Right renal cortex interstitium (tissue), 3 donors: ENCODE results near the gene LTF. TPM values are rescaled to one million over a fixed set of nuclear protein-coding genes. Genes with fewer than 3 reads are reported as not detected.
"Not testable (repeated sequence)": the region's sequence is repeated elsewhere in the genome, so short reads cannot be mapped to it uniquely, and the experiment has no call there.

Experiments
- DNase-seq, 3 donors: peaks; one replicate each; pipeline ENCODE4 v3.0.0-alpha.2; 2013; ENCODE audit warnings: low read depth in 3 of 3, low spot score in 2 of 3
- polyA plus RNA-seq, 3 donors: library from polyadenylated mRNA; unstranded; fragments of 120-200 nt; gene quantifications; one replicate each; pipeline ENCODE4 v1.2.1, GENCODE V29; 2013; ENCODE audit not compliant: insufficient read length in 3 of 3

LTF gene
- polyA plus RNA-seq, 3 donors, result 2.3 to 2.8 (median 2.6) TPM

DNA sequence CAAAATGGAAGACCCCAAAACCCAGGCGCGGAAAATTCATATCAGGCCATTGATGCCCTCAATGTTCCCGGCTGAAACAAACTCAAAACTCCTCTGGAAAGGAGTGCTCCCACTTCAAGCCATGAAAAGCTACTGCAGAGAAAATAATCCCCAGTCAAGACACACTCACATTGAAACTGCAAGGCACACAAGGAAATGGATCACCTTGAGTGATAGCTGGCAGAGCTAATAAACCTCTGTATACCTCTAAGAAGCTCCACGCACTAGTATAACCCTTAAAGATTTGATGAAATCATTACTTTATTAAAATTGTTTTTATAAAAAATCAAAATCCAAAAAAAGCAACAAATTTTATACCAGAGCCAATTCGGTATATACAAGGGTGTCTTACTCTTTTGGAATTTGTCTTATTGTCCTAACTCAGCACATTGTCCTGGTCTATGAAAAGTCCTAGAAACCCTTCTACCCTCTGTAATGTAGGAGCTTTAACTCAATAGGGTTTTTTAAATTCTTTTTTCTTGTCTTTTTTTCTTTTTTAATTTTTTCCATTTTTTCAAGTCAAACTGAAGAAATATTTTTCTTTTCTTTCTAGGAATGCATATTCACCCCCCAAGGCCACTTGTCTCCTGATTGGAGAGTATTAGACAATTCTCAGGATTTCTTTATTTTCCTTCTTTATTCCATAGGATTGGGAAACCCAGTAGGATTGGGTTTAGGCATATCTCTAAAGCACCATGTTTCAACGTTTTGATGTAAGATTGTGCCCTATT is 66.3 kb downstream of the LTF start:
- no peak for DNase-seq

GRCh38 chr3:46397111-46397510 is 67.6 kb downstream of the LTF start:
- DNase-seq, result no peak

GRCh38 chr3:46395766-46396530 is 68.8 kb downstream of the LTF start:
- no peak for DNase-seq

DNA sequence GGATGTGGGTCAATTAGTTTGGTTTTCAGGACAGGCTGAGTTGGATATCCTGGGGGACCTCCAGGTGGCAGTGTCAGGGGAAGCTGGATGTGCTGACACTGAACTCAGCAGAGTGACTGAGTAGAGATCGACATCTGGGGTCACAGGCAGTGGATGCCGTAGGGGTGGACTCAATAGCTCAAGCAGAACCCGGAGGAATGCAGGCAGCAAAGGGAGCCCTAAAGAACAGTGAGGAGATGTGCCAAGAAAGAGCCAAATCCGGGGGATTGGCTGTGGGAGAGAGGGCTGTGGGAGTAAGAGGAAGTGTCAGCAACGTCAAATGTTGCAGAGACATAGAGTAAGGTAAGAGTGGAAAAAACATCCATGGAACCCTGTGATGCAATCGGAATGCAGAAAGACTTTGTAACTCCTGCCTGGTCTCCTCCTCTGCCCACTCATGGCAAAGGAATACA is 69.5 kb downstream of the LTF start:
- no peak for DNase-seq

GRCh38 chr3:46393554-46394434 is 70.9 kb downstream of the LTF start:
- no peak for DNase-seq

DNA sequence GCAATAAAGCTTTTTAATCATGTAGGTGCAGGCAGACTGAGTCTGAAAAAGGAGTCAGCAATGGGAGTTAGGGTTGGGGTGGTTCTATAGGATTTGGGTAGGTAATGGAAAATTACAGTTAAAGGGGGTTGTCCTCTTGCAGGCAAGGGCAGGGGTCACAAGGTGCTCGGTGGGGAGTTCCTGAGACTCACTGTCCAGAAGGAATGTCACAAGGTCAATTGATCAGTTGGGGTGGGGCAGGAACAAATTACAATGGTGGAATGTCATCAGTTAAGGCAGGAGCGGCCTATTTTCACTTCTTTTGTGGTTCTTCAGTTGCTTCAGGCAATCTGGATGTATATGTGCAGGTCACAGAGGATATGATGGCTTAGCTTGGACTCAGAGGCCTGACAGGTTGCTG is 71.7 kb downstream of the LTF start:
- DNase-seq, result no peak

- not testable (repeated sequence) for DNase-seq
Measured at GRCh38 chr3:46391526-46391925, 73.2 kb downstream of the LTF start.

- no peak for DNase-seq
Measured at GRCh38 chr3:46389306-46389705, 75.4 kb downstream of the LTF start.

- not testable (repeated sequence) for DNase-seq
Measured at GRCh38 chr3:46388847-46389246, 75.9 kb downstream of the LTF start.

GRCh38 chr3:46386205-46386604 is 78.5 kb downstream of the LTF start:
- no peak for DNase-seq

Other genes with a start within 250 kb of the LTF start
- gene CCR3, start 222.4 kb downstream of the LTF start, polyA plus RNA-seq, result under 1 TPM in 2 of 3 donors, not detected in 1; 0.08 to 0.21 TPM
- gene CCR2, start 110.8 kb downstream of the LTF start, polyA plus RNA-seq, result 1 to 10 TPM; 2.0 to 2.1 (median 2.1) TPM
- gene CCR5, start 94.0 kb downstream of the LTF start, polyA plus RNA-seq, result under 1 TPM; 0.46 to 0.69 (median 0.51) TPM
- gene CCRL2, start 57.6 kb downstream of the LTF start, polyA plus RNA-seq, result 1 to 10 TPM; 1.1 to 1.5 (median 1.3) TPM
- gene RTP3, start 33.1 kb upstream of the LTF start, polyA plus RNA-seq, result not detected
- gene LRRC2, start 101.4 kb upstream of the LTF start, polyA plus RNA-seq, result 1 to 10 TPM; 2.0 to 2.4 (median 2.3) TPM
- gene FAM240A, start 147.6 kb upstream of the LTF start, polyA plus RNA-seq, result under 1 TPM; 0.08 to 0.16 (median 0.14) TPM
- 1 to 10 TPM; 7.7 to 9.7 (median 9.4) TPM for gene ALS2CL, start 228.8 kb upstream of the LTF start, polyA plus RNA-seq
- 1 to 10 TPM; 1.0 to 1.1 (median 1.1) TPM for gene TMIE, start 236.5 kb upstream of the LTF start, polyA plus RNA-seq